DND-41 (cell line): ENCODE results near the gene ZNF195.

Experiments
- ATAC-seq: fragments of 200-7000 bp; cut with Tn5 transposase; 3 replicates; pipeline ENCODE4 v1.9.1; 2021; ENCODE audit warnings: low read depth; ENCODE audit not compliant: insufficient read depth
- DNase-seq: peaks from one replicate; pipeline ENCODE4 v3.0.0-alpha.2; 2020
- H2AFZ ChIP-seq: 2 replicates; pipeline ENCODE4 v1.6.0; 2012; ENCODE audit warnings: low read depth, low read length
- H3K27ac ChIP-seq: 2 replicates; pipeline ENCODE4 v1.5.1; 2012; ENCODE audit warnings: low read length, inconsistent platforms
- H3K27me3 ChIP-seq: fragments of 200-600 bp; sonication (generic); 2 replicates; pipeline ENCODE4 v1.6.0; 2012; ENCODE audit warnings: low read length, mild to moderate bottlenecking, inconsistent platforms; ENCODE audit not compliant: insufficient read depth, poor library complexity
- H3K36me3 ChIP-seq: 2 replicates; pipeline ENCODE4 v1.5.1; 2012; ENCODE audit warnings: low read length, inconsistent platforms; ENCODE audit not compliant: insufficient read depth
- H3K4me1 ChIP-seq: 2 replicates; pipeline ENCODE4 v1.5.1; 2012; ENCODE audit warnings: mild to moderate bottlenecking, low read length; ENCODE audit not compliant: insufficient read depth
- H3K4me2 ChIP-seq: 2 replicates; pipeline ENCODE4 v1.6.0; 2012; ENCODE audit warnings: mild to moderate bottlenecking, moderate library complexity, low read length, inconsistent platforms; ENCODE audit not compliant: insufficient read depth
- H3K4me3 ChIP-seq, 2 experiments: fragments of 200-600 bp in 1 of 2; shearing (Covaris generic) in 1 of 2; 2 replicates each; pipeline ENCODE4 v1.5.1; 2012 to 2016; ENCODE audit warnings: inconsistent platforms in 2 of 2, low read length in 2 of 2, mild to moderate bottlenecking in 2 of 2, low read depth in 1 of 2, moderate library complexity in 1 of 2
- H3K79me2 ChIP-seq: 2 replicates; pipeline ENCODE4 v1.6.0; 2012; ENCODE audit warnings: low read length, inconsistent platforms; ENCODE audit not compliant: insufficient read depth
- H3K9ac ChIP-seq: 2 replicates; pipeline ENCODE4 v1.6.0; 2012; ENCODE audit warnings: low read depth, mild to moderate bottlenecking, inconsistent platforms, low read length, moderate library complexity
- H3K9me3 ChIP-seq: 2 replicates; pipeline ENCODE4 v1.5.1; 2012; ENCODE audit warnings: low read length, moderate library complexity, mild to moderate bottlenecking, inconsistent platforms; ENCODE audit not compliant: insufficient read depth, severe bottlenecking
- H4K20me1 ChIP-seq: 2 replicates; pipeline ENCODE4 v1.6.0; 2012; ENCODE audit warnings: low read length; ENCODE audit not compliant: insufficient read depth
- EZH2 ChIP-seq: IDR thresholded peaks from 3 replicates; pipeline ENCODE4 v1.6.1; 2012; ENCODE audit warnings: borderline replicate concordance, low read depth, mild to moderate bottlenecking, moderate library complexity, low read length, inconsistent platforms; ENCODE audit not compliant: severe bottlenecking
- TF ChIP-seq, protein P1 (sequence below): IDR thresholded peaks from 2 replicates; pipeline ENCODE4 v1.5.1; 2012; ENCODE audit warnings: borderline replicate concordance, low read length, moderate library complexity, mild to moderate bottlenecking; ENCODE audit not compliant: poor library complexity, severe bottlenecking; ENCODE audit errors: extremely low read depth

The ZNF195 gene

DNA sequence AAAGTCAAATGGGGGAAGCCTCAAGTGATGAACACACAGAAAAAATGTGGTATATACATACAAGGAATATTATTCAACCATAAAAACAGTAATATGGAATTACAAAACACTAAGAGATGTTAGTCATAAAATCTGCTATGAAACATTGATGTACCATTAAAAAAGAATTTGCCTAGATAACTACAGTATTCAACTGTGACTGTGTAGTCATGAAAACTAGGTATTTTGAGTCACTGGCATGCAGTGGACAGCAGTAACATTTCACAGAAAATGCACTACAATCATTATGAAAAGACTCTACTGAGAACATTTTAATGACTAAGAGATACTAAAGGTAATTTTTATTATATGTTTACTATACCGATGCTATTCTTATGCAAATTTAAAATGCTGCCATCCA lies 11.7 kb downstream of the ZNF195 start:
- H3K4me1 ChIP-seq, result no peaks in the 10 kb centered on the region
- peaks cover 42% of the 10 kb centered on the region for H3K9me3 ChIP-seq
- no peak for DNase-seq
- H3K4me3 ChIP-seq, result no peak overlapping the region
- H3K9ac ChIP-seq, result no peak overlapping the region
- H4K20me1 ChIP-seq, result peaks cover 5% of the 10 kb centered on the region; the same call in 1 of the 2 replicates
- no peak for TF ChIP-seq EZH2
- no peak overlapping the region for H2AFZ ChIP-seq
- no peak overlapping the region for H3K27ac ChIP-seq
- H3K79me2 ChIP-seq, result peaks cover 38% of the 10 kb centered on the region
- H3K4me2 ChIP-seq, result no peak overlapping the region
- no peak for ATAC-seq
- H3K36me3 ChIP-seq, result peaks cover 97% of the 10 kb centered on the region
- H3K27me3 ChIP-seq, result no peaks in the 10 kb centered on the region

DNA sequence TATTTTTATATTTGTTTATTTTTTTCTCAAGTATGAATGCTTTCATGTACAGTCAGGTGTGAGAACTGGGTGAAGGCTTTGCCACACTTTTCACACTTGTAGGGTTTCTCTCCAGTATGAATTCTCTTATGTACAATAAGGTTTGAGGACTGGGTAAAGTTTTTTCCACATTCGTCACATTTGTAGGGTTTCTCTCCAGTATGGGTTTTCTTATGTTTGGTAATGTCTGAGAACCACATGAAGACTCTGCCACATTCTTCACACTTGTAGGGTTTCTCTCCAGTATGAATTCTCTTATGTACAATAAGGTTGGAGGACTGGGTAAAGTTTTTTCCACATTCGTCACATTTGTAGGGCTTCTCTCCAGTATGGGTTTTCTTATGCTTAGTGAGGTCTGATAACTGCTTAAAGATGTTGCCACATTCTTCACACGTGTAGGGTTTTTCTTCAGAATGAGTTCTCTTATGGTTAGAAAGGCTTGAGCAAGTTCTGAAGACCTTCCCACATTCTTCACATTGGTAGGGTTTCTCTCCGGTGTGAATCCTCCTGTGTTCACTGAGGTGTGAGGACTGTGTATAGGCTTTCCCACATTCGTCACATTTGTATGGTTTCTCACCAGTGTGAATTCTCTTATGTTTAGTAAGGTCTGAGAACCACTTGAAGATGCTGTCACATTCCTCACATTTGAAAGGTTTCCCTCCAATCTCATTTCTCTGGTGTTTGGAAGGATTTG lies 19.7 kb downstream of the ZNF195 start:
- Histone ChIP-seq H3K4me1 (peaks cover 9% of the 10 kb centered on the region), H3K27me3 (no peaks in the 10 kb centered on the region), H3K9me3 (peaks cover 74% of the 10 kb centered on the region), H3K4me3 (no peak overlapping the region), H3K9ac (no peak overlapping the region), H3K36me3 (peaks cover 77% of the 10 kb centered on the region), H3K27ac (no peak overlapping the region), H3K79me2 (peaks cover 7% of the 10 kb centered on the region), H4K20me1 (no peaks in the 10 kb centered on the region), H2AFZ (no peak overlapping the region), H3K4me2 (no peak overlapping the region)
- TF ChIP-seq EZH2, result no peak
- TF ChIP-seq, protein P1, sequence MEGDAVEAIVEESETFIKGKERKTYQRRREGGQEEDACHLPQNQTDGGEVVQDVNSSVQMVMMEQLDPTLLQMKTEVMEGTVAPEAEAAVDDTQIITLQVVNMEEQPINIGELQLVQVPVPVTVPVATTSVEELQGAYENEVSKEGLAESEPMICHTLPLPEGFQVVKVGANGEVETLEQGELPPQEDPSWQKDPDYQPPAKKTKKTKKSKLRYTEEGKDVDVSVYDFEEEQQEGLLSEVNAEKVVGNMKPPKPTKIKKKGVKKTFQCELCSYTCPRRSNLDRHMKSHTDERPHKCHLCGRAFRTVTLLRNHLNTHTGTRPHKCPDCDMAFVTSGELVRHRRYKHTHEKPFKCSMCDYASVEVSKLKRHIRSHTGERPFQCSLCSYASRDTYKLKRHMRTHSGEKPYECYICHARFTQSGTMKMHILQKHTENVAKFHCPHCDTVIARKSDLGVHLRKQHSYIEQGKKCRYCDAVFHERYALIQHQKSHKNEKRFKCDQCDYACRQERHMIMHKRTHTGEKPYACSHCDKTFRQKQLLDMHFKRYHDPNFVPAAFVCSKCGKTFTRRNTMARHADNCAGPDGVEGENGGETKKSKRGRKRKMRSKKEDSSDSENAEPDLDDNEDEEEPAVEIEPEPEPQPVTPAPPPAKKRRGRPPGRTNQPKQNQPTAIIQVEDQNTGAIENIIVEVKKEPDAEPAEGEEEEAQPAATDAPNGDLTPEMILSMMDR, result no peak
- no peak for ATAC-seq
- no peak for DNase-seq

DNA sequence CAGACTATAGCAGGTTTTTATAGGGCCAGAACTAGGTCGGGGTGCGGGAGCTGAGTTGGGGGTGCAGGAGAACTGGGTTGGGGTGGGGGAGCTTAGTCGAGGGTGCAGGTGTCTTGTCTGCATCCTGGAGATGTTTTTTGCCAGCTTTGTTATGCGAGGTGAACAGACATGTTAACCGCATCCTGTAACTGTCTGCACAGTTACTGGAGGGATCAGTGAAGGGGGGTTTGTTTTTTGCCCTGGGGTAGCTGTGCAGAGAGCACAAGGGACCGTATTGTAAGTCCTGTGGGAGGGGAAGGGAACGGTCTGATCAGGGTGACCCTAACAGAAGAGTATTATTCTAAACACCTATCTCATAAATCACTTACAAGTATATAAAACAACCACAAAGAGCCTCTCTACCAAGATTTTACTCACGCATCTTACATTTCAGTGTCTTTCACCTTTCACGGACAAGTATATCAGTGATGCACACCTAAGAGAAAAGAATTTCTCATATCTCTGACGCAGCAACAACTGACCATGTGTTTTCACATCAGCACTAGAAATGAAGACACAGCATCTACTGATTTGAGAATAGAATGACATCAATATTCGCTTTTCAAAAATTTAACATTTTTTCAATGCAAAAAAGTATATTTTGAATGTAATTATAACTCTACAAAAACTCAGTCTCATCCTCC lies 20.8 kb downstream of the ZNF195 start:
- Histone ChIP-seq H2AFZ (no peak overlapping the region), H3K27me3 (no peaks in the 10 kb centered on the region), H3K79me2 (peaks cover 2% of the 10 kb centered on the region; the same call in 1 of the 2 replicates), H3K27ac (peak overlapping the region; percentile 27; the same call in 1 of the 2 replicates), H3K9ac (no peak overlapping the region), H3K4me3 (no peak overlapping the region), H3K9me3 (peaks cover 63% of the 10 kb centered on the region), H3K4me2 (no peak overlapping the region), H3K36me3 (peaks cover 66% of the 10 kb centered on the region), H3K4me1 (peaks cover 17% of the 10 kb centered on the region), H4K20me1 (no peaks in the 10 kb centered on the region)
- DNase-seq (peak; percentile 42), ATAC-seq (peak; percentile 54)
- no peak for TF ChIP-seq EZH2
- TF ChIP-seq, protein P1, result no peak

DNA sequence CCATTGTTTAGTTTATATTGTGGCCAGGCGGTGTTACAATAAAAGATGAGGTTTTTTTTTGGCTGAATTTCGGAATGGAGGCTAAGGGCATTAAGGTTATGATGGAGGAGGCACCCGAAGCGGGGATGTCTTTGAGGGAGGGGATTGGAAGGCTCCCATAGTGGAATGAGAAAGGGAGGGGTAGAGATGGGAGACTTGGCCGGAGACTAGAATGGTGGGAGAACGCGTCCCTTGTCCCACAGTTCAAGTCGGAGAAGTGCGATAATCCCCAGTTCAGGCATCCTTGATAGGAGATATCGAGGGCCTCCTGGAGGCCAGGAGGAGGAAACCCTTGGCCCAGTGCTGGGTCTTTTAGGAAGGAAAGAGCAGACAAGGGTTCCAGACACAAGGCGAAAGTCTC lies 21.6 kb downstream of the ZNF195 start:
- H3K27ac ChIP-seq, result no peak overlapping the region
- peaks cover 24% of the 10 kb centered on the region for H3K4me1 ChIP-seq
- no peaks in the 10 kb centered on the region for H4K20me1 ChIP-seq
- TF ChIP-seq, protein P1, result no peak
- TF ChIP-seq EZH2, result no peak
- H3K4me2 ChIP-seq, result no peak overlapping the region
- H3K9me3 ChIP-seq, result peaks cover 55% of the 10 kb centered on the region
- no peak overlapping the region for H3K9ac ChIP-seq
- H3K4me3 ChIP-seq, result no peak overlapping the region
- no peaks in the 10 kb centered on the region for H3K79me2 ChIP-seq
- peaks cover 57% of the 10 kb centered on the region for H3K36me3 ChIP-seq
- H2AFZ ChIP-seq, result no peak overlapping the region
- no peaks in the 10 kb centered on the region for H3K27me3 ChIP-seq
- DNase-seq (no peak), ATAC-seq (no peak)
